HepG2 (cell line): Measurements from ENCODE around the gene BSN. TPM values are rescaled to one million over a fixed set of nuclear protein-coding genes. Genes with fewer than 3 reads are reported as not detected.

ENCODE experiments used
- ARNTL ChIP-seq: sonication (generic); formaldehyde crosslinking; IDR thresholded peaks from 2 replicates; pipeline ENCODE4 v1.4.0; 2020; ENCODE audit warnings: mild to moderate bottlenecking, missing genetic modification reagents
- DNMT1 ChIP-seq: sonication (generic); formaldehyde crosslinking; IDR thresholded peaks from 2 replicates; pipeline ENCODE4 v1.5.1; 2020; ENCODE audit warnings: mild to moderate bottlenecking, missing genetic modification reagents
- DR1 ChIP-seq: sonication (generic); formaldehyde crosslinking; IDR thresholded peaks from 2 replicates; pipeline ENCODE4 v1.8.0; 2021; ENCODE audit warnings: mild to moderate bottlenecking, missing genetic modification reagents, inconsistent platforms
- ETV6 ChIP-seq: sonication (generic); formaldehyde crosslinking; conservative IDR thresholded peaks from 2 replicates; pipeline ENCODE4 v1.4.0; 2020; ENCODE audit warnings: missing genetic modification reagents
- FOSL2 ChIP-seq: sonication (generic); formaldehyde crosslinking; IDR thresholded peaks from 2 replicates; pipeline ENCODE4 v1.4.0; 2020; ENCODE audit warnings: missing genetic modification reagents
- GTF2F1 ChIP-seq: fragments of 150-350 bp; IDR thresholded peaks from 2 replicates; pipeline ENCODE4 v1.6.1; 2014; ENCODE audit warnings: low read length
- KDM5A ChIP-seq: fragments of 200-600 bp; sonication (generic); IDR thresholded peaks from 2 replicates; pipeline ENCODE4 v1.7.0; 2018; ENCODE audit warnings: antibody characterized with exemption, mild to moderate bottlenecking, low read length, borderline replicate concordance
- MED1 ChIP-seq: sonication (generic); formaldehyde crosslinking; IDR thresholded peaks from 2 replicates; pipeline ENCODE4 v1.4.0; 2020; ENCODE audit warnings: missing genetic modification reagents
- NCOA5 ChIP-seq: sonication (generic); formaldehyde crosslinking; IDR thresholded peaks from 2 replicates; pipeline ENCODE4 v1.4.0; 2020; ENCODE audit warnings: missing genetic modification reagents
- REXO4 ChIP-seq: sonication (generic); formaldehyde crosslinking; IDR thresholded peaks from 2 replicates; pipeline ENCODE4 v1.8.0; 2022; ENCODE audit warnings: missing genetic modification reagents, mild to moderate bottlenecking, borderline replicate concordance
- RFX1 ChIP-seq: fragments of 450-650 bp; IDR thresholded peaks from 2 replicates; pipeline ENCODE4 v1.6.1; 2017
- RFXAP ChIP-seq: sonication (generic); formaldehyde crosslinking; IDR thresholded peaks from 2 replicates; pipeline ENCODE4 v1.4.0; 2020; ENCODE audit warnings: missing genetic modification reagents, borderline replicate concordance
- SRY ChIP-seq: sonication (generic); formaldehyde crosslinking; IDR thresholded peaks from 2 replicates; pipeline ENCODE4 v1.8.0; 2022; ENCODE audit warnings: mild to moderate bottlenecking, missing genetic modification reagents
- XRCC5 ChIP-seq: fragments of 200-400 bp; formaldehyde crosslinking; optimal IDR thresholded peaks from 2 replicates; pipeline ENCODE3; 2017; ENCODE audit warnings: mild to moderate bottlenecking, low read length
- ZBTB49 ChIP-seq: sonication (generic); formaldehyde crosslinking; IDR thresholded peaks from 2 replicates; pipeline ENCODE4 v1.4.0; 2020; ENCODE audit warnings: missing genetic modification reagents, borderline replicate concordance
- ZNF362 ChIP-seq: sonication (generic); formaldehyde crosslinking; IDR thresholded peaks from 2 replicates; pipeline ENCODE4 v1.4.0; 2020; ENCODE audit warnings: missing genetic modification reagents, mild to moderate bottlenecking, borderline replicate concordance
- ZNF776 ChIP-seq: sonication (generic); formaldehyde crosslinking; IDR thresholded peaks from 2 replicates; pipeline ENCODE4 v1.4.0; 2020; ENCODE audit warnings: mild to moderate bottlenecking, missing genetic modification reagents
- ZSCAN5A ChIP-seq: sonication (generic); formaldehyde crosslinking; IDR thresholded peaks from 2 replicates; pipeline ENCODE4 v1.8.0; 2022; ENCODE audit warnings: mild to moderate bottlenecking, missing genetic modification reagents, borderline replicate concordance
- ZXDC ChIP-seq: sonication (generic); formaldehyde crosslinking; IDR thresholded peaks from 2 replicates; pipeline ENCODE4 v1.5.0; 2020; ENCODE audit warnings: mild to moderate bottlenecking, missing genetic modification reagents
- polyA plus RNA-seq, 8 experiments: library from polyadenylated mRNA; depleted of rRNA in 3 of 8; stranded (reverse) in 7 of 8; unstranded in 1 of 8; fragments of >200 nt; fragmentation: Illumina TruSeq in 4 of 8; extraction: Trizol in 4 of 8; gene quantifications; 2 replicates each; pipeline versions ENCODE4 v1.2.1 to v1.2.3, GENCODE V29; 2011 to 2016; ENCODE audit warnings: low read depth in 4 of 8, missing spikeins in 1 of 8, mixed read lengths in 1 of 8; ENCODE audit not compliant: insufficient read depth in 1 of 8
- total RNA-seq, 5 experiments: library from RNA; depleted of rRNA; stranded (reverse); fragments of >200 nt; fragmentation: Illumina TruSeq; extraction: Trizol; gene quantifications; 2 replicates each; pipeline ENCODE4 v1.2.3, GENCODE V29; 2016; ENCODE audit warnings: low read depth in 1 of 5
- TF ChIP-seq, protein P1 (sequence below): sonication (generic); formaldehyde crosslinking; IDR thresholded peaks from 2 replicates; pipeline ENCODE4 v1.8.0; 2022; ENCODE audit warnings: missing genetic modification reagents, mild to moderate bottlenecking, borderline replicate concordance
- TF ChIP-seq, protein P2 (sequence below): sonication (generic); formaldehyde crosslinking; IDR thresholded peaks from 2 replicates; pipeline ENCODE4 v1.8.1; 2023; ENCODE audit warnings: mild to moderate bottlenecking, missing genetic modification reagents

Gene BSN
- total and polyA plus RNA-seq, 2 of the 13 experiments (the other 11 are each of a cell fraction or from before 2014, with no cell fraction given) = 0.42 to 0.86 TPM

- TF ChIP-seq ZSCAN5A (no peak), ETV6 (CRISPR knock-in tag) (no peak), FOSL2 (CRISPR knock-in tag) (no peak), XRCC5 (peak; percentile 3), ARNTL (no peak), ZXDC (CRISPR knock-in tag) (peak; percentile 44; the same call in 1 of the 2 replicates), DR1 (0 out of 2 replicates have a peak, but pooled peaks have one; percentile 26), GTF2F1 (no peak), KDM5A (peak; percentile 82), SRY (CRISPR knock-in tag) (peak; percentile 55; the same call in 1 of the 2 replicates), MED1 (CRISPR knock-in tag) (0 out of 2 replicates have a peak, but pooled peaks have one; percentile 10), ZNF362 (CRISPR knock-in tag) (no peak), RFXAP (CRISPR knock-in tag) (no peak), ZBTB49 (CRISPR knock-in tag) (no peak), NCOA5 (CRISPR knock-in tag) (no peak), RFX1 (no peak), REXO4 (CRISPR knock-in tag) (0 out of 2 replicates have a peak, but pooled peaks have one; percentile 75), ZNF776 (CRISPR knock-in tag) (no peak; the same call in 1 of the 2 replicates), DNMT1 (CRISPR knock-in tag) (no peak)
- TF ChIP-seq, protein P1, sequence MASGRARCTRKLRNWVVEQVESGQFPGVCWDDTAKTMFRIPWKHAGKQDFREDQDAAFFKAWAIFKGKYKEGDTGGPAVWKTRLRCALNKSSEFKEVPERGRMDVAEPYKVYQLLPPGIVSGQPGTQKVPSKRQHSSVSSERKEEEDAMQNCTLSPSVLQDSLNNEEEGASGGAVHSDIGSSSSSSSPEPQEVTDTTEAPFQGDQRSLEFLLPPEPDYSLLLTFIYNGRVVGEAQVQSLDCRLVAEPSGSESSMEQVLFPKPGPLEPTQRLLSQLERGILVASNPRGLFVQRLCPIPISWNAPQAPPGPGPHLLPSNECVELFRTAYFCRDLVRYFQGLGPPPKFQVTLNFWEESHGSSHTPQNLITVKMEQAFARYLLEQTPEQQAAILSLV = no peak; the same call in 1 of the 2 replicates
- TF ChIP-seq, protein P2, sequence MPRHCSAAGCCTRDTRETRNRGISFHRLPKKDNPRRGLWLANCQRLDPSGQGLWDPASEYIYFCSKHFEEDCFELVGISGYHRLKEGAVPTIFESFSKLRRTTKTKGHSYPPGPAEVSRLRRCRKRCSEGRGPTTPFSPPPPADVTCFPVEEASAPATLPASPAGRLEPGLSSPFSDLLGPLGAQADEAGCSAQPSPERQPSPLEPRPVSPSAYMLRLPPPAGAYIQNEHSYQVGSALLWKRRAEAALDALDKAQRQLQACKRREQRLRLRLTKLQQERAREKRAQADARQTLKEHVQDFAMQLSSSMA (CRISPR knock-in tag) = no peak
Observed at GRCh38 chr3:49674497-49674983, 120.3 kb downstream of the BSN start (continued).
